ENCODE data around the gene TRAPPC12.

The TRAPPC12 gene

GRCh38 chr2:3409627-3410170 lies 30.2 kb downstream of the TRAPPC12 start:
- DNase-seq, result no peak

- no peak for DNase-seq
Measured at GRCh38 chr2:3411103-3411502, 31.6 kb downstream of the TRAPPC12 start.

DNA sequence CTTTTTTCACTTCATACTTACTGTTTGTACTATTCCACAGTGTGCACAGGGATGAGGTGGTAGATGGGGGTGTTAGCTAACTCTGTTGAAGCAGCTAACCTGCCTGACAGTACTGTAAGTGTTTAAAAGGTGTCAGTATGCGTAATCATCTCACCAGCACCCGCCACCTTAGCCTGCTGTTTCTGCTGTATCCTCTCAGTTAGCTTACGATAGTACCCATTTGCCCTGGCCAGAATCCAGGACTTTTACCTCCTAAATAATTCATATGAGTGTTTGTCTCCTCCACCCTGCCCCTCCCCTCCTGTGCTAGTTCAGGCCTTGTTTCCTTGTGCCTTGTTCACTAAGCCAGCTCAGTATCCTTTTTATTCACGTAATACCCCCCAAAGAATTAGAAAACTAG lies 34.2 kb downstream of the TRAPPC12 start:
- peak; percentile 70 for DNase-seq

DNA sequence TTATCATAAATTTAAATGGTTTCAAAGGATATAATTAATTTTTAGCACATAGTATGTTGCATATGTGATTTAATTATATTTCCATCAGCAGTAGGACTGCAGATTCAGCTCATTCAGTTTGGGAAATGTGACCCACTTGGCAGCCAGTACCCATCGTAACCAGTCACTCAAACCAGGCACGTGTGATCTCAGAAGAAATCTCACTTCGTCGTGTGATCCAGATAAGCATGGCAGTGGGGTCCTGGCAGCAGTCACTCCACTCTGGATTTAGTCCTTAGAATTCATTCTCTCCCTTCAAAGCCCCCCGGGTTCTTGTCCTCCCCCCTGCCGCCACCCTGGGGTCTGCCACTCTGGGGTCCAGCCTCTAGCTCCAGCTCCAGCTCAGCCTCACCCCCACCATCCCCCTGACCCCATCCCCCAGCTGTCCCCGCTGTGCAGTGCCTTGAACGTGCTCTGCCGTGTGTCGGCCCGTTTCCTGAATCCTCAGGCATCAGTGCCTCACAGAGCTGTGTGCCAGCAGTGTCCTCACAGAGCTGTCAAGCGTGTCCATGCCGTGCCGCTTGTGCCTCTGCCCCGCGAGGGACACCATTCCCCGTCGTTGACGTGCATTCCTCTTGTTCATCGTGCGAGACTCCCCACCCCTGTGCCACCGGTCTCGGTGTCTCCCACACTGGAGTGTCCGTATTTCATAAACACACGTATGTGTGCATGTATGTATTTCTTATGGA lies 34.8 kb downstream of the TRAPPC12 start:
- DNase-seq, result no peak

DNA sequence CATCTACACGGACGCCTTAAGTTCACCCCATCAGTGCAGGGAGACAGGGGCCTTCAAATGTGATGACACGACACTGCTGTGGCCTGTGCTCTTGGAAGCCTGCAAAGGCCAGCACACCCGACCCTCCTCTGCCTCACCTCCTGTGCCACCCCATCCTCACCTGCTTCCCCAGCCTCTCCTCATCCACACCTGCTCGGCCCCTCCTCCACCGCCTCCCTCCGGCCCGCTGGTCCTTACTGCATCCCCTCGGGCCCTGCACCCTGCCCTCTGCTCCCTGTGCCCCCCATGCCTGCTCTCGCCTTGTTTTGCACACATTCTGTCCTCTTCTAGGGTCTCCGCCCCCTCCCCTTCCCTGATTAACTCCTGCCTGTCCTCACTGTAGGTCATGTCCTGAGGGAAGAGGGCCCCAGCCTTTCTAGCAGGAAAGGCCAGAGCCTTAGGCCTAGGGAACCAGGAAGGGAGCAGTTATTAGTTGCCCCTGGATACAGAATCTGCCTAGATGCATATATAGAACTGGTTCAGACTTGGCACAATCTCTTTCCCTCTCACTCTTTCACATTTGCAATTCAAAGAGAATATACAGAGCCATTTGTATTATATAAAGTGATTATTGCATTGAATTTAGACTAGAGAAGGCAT lies 39.4 kb downstream of the TRAPPC12 start:
- no peak for DNase-seq

DNA sequence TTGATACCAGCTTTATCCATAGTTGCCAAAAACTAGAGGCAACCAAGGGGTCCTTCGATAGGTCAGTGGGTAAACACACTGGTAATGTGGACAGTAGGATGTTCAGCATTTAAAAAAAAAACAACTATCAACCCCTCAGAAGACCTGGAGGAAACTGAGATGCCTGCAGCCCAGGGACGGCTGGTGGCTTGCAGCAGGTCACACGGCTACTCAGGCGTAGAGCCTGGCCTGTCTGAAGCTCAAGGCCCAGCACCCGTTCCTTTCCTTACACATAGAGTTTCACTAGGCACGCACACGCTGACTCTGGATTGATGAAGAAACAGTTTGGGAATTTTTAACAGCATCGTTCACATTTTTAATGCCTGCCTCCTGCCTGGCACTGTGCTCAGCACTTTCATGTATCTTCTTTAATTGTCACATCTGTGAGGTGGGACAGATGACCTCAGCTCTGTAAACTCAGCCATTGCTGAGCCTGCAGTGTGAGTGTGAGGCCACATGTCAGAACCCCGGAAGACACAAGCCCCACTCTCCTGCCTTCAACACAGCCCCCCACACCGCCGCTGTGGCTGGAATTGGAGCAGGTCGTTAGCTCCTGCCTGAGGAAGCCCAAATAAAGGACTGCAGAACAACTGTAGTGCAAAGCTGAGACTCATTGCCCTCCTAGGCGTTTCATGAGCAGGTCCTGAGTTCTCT lies 40.7 kb downstream of the TRAPPC12 start:
- no peak for DNase-seq

- DNase-seq, result no peak
Measured at GRCh38 chr2:3420769-3421397, 41.4 kb downstream of the TRAPPC12 start.

DNA sequence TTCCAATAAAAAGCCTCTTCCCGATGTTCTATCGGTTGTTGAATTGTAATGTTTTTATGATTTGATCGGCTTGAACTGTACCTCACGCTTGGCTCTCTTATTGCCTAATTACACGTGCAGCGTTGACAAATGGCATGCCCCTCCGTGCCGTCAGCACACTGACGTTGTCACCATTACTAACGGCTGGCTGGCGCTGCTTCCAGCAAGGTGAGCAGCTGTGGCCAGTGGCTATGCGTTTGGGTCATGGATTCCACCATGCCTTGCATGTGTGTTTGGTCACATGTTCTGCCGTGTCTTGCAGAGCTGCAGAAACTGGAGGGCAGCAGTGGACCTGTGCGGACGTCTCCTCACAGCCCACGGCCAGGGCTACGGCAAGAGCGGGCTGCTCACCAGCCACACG lies 42.1 kb downstream of the TRAPPC12 start:
- DNase-seq, result no peak

DNA sequence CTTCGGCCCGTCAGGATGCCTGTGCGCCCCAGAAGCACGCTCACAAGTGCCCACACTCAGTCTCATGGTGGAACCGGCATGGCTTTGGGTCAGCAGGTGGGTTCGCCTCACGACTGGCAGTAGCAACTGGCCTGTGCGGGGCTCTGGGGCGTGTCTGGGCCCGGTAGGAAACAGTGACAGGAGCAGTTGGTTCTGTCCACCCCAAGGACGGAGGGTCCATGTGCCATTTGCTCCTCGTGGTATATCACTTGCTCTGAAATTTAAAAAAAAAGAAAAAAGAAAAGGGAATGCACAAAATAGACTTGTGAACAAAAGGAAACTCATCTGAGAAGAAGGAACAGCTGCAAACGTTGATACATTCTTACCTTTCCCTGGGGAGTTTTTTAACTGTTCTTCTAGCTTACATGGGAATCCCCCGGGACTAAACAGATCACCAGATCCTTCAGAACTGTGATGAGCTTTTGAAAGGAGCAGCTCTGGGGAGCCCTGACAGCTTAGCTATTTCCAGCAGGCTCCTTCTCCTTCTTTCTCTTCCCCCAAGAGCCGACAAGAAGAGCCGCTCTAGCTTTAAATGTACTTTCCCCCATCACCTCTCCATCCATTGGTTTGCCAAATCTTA lies 42.8 kb downstream of the TRAPPC12 start:
- DNase-seq, result no peak

DNA sequence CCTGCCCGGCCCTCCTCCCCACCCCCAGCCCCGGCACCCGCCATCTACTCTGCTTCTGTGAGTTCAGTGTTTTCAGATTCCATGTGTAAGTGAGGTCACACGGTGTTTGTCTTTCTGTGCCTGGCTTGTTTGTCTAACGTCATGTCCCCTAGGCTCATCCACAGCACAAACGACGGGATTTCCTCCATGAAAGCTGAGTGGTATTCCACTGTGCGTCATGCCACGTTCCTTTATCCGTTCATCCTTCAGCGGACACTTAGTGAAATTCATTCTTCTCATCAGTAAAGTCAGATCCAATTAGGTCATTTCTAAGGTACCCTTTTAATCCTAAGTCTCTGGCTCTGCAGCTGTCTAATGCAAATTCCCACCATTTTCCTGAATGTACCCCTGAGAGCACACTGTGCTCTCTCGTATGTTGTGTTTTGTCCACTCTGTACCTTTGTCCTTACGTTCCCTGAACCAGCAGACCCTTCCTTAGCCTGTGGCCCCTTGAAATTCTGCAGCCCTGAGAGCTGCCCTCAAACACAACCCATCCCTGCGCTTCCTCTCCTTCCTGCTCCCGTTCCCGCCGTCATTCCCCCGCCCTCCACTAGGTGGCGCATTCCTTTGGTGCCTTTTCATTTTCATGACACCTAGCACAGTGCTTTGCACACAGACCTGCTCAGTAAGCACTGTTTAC lies 44.1 kb downstream of the TRAPPC12 start:
- no peak for DNase-seq

GRCh38 chr2:3424171-3424795 lies 44.8 kb downstream of the TRAPPC12 start:
- DNase-seq, result no peak

DNA sequence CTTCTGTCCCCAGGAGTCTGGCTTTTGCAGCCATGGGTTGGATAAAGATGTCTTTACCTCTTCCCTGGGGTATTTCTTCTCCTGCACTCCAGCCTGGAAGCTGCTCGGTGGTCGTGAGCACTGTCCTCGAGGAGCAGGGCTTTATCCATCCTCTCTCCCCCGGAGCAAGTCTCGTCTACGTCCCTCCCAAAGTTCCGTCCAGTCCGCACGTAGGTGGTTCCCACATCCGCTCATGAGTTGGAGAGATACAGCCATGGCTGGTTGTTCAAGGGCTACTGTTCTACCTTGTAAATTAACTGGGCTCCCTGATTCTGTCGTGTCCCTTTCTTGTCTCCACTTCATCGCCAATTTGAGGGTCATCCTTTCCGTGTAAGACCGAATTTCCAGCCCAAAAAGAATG lies 47.1 kb downstream of the TRAPPC12 start:
- no peak for DNase-seq

GRCh38 chr2:3427272-3427671 lies 47.8 kb downstream of the TRAPPC12 start:
- DNase-seq, result no peak

- DNase-seq, result no peak
Measured at GRCh38 chr2:3428577-3428976, 49.1 kb downstream of the TRAPPC12 start.

- DNase-seq, result no peak
Measured at GRCh38 chr2:3429066-3429610, 49.6 kb downstream of the TRAPPC12 start.

- DNase-seq, result no peak
Measured at GRCh38 chr2:3430172-3430571, 50.7 kb downstream of the TRAPPC12 start.

DNA sequence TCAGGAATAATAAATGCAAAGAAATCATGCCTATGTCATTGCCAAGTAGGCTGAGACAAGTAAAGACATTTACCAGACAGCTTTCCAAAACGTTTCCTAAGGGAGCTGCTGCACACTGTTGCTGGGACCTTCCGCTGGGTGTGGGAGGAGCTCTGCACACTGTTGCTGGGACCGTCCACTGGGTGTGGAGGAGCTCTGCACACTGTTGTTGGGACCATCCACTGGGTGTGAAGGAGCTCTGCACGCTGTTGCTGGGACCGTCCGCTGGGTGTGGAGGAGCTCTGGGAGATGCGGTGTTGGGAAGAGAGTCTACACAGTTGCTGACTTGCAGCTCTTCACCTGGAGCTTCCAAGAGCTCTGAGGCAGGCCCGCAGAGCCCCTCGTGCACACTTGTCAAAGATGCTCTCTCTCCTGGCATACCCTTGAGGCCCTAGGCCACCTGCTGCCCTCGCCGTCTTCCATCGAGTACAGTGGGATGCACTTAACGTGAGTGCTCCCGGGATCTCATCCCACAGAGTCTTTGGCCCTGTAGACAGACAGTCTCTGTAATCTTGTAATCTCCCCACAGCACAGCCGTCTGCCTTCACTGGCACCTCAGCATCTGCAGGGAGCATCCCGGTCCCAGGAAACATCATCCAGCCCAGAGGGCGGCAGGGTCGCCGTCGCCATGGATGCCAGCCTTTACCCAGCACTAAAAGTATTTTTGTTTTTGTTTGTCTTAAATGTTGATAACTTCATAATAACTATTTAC lies 51.4 kb downstream of the TRAPPC12 start:
- no peak for DNase-seq

GRCh38 chr2:3432067-3432466 lies 52.6 kb downstream of the TRAPPC12 start:
- no peak for DNase-seq

DNA sequence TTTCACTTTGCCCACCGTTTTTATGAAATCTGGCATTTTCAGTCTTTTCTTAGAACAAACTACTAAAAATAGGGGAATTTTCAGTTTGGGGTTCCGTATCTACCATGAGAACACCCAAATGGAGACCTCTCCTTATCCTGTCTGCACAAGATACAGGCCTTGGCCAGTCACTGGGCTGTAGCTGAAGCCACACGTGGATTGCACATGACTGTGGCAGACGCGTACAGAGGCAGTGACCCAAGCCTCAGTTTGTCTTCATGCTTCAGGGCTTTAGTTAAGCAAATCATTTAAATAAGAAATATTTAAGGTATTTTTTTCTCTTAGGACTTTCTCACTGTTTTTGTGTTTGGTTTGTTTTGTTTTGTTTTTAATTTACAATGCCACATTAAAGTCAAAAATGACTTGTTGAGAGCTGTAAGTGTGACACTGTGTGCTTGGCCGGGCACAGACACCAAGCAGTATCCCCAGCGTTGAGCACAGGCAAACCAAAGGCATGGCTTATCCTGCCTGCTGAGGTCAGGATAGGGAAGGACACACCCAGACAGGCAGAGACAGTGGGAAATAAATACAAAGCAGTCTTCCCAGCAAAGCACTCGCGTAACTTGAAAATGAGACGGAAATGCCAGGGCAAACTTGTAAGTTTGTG lies 53.3 kb downstream of the TRAPPC12 start:
- no peak for DNase-seq

DNA sequence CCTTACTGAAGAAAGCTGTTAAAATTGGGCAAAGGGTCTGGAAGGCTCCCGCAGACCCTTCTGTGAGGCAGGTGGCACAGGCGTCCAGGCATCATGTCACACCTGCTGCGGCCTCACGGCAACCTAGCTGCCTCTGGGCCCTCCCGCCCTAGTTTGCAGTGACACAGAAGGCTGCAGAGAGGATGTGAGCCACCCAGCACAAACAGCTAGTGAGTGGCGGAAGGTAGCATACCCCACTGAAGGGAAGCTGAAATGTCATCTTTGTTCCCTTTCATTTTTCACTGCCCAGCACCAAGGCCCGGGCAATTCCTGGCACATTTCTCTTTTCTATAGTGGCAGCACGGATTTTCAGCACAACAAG lies 53.8 kb downstream of the TRAPPC12 start:
- DNase-seq, result no peak
